ENCODE measurements around the gene CDKN2D. TPM values are rescaled to one million over a fixed set of nuclear protein-coding genes. Genes with fewer than 3 reads are reported as not detected.

CDKN2D gene
- total and polyA plus RNA-seq, 10 of the 15 experiments (the other 5 are each of a cell fraction or from before 2014, with no cell fraction given): 0.53 to 17.2 (median 6.7) TPM

DNA sequence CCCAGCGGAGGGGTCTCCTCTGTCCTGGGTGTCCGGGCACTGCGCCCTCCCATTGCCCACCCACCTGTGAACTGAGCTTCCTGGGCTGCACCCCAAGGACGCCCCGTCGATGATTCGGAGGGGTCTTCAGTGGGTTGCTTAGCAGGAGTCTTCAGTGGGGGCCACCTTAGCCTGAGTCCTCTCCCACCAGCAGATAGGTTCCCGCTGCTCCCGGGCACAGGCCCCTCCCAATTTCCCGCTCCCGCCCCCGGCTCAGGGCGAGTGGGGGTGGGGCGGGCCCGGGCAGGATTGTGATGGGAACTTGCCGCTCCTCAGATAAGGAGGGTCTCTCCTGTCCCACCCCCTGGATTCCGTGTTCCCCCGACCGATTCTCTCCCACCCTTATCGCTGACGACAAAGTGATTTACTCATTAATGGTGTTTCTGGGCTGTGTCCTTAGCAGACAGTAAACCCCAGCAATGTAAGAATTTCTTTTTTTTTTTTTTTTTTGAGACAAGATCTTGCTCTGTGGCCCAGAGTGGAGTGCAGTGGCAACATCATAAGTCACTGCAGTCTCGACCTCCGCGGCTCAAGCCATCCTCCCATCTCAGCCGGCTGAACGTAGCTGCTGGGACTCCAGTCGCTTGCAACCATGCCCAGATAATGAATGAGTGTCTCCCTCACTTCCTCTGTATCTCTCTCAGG lies 50.9 kb downstream of the CDKN2D start:
- BruUV-seq (replicated peaks): no TSS peak
- CTCF ChIA-PET: interaction anchor here (0.6 to 1.5 kb wide), 3 partner anchors 12 to 34 kb away, joined by 3 to 4 read pairs (median 3); no protein-coding TSS in a partner anchor
- no peak overlapping the region for H3K4me3 ChIP-seq
- WGBS (ENCODE audit: insufficient coverage, insufficient replicate concordance, low lambda C conversion rate, missing lambda C conversion rate): 5% methylated on average over 27 of the region's 27 CpGs
- peaks cover 11% of the 10 kb centered on the region for H3K4me1 ChIP-seq (ENCODE audit: control insufficient read depth, insufficient read depth, low read length)
- H3K9me3 ChIP-seq (replicated peaks; ENCODE audit: control insufficient read depth, insufficient read depth, low read length): no peaks in the 10 kb centered on the region
- DNase-seq (ENCODE audit: low read depth, low spot score): no peak
- TF ChIP-seq NBN (IDR thresholded peaks at IDR 0.05) (no peak), EGR1 (IDR thresholded peaks at IDR 0.05; ENCODE audit: borderline replicate concordance in 1 of 2, low read depth in 2 of 2, low read length in 2 of 2) (0 out of 3 replicates have a peak, but pooled peaks of 1 of the 2 experiments have one; percentile 20)
- SMC1A ChIA-PET (ENCODE audit: uncharacterized antibody, unreplicated experiment): interaction anchor here (0.5 kb wide), 1 partner anchor 28 kb away, joined by 3 read pairs; no protein-coding TSS in a partner anchor
- H2AFZ ChIP-seq (ENCODE audit: control insufficient read depth, low read depth, low read length): no peak overlapping the region
- H3K79me2 ChIP-seq (ENCODE audit: control insufficient read depth, insufficient read depth, low read length): no peaks in the 10 kb centered on the region
- RAD21 ChIA-PET (ENCODE audit: unreplicated experiment): no interaction called here
- H3K27ac ChIP-seq (ENCODE audit: control insufficient read depth, insufficient read depth): no peak overlapping the region
- peak overlapping the region; percentile 13; the same call in 1 of the 2 replicates for H3K4me2 ChIP-seq (ENCODE audit: control insufficient read depth, insufficient read depth)
- peaks cover 12 to 26% of the 10 kb centered on the region in 2 experiments for H3K27me3 ChIP-seq (replicated peaks in 1 of 2; ENCODE audit: control insufficient read depth in 2 of 2, insufficient read depth in 2 of 2, low read length in 1 of 2)
- H3K9ac ChIP-seq (ENCODE audit: control insufficient read depth, insufficient read depth, low read length): no peak overlapping the region
- no peaks in the 10 kb centered on the region for H3K36me3 ChIP-seq (ENCODE audit: control insufficient read depth in 2 of 2, insufficient read depth in 2 of 2, low read length in 1 of 2)
- intact Hi-C loops (cut with micrococcal nuclease; ENCODE audit: unreplicated experiment): no loop called here
- in situ Hi-C loops (cut with MboI): no loop called here
- FAIRE-seq: no peak
- no peaks in the 10 kb centered on the region for H4K20me1 ChIP-seq (ENCODE audit: control insufficient read depth, insufficient read depth)
- ATAC-seq: no peak; the same call in 1 of the 3 replicates
- POLR2A ChIA-PET: interaction anchor here (0.6 to 0.7 kb wide), 2 partner anchors 10 to 27 kb away, joined by 5 to 7 read pairs; no protein-coding TSS in a partner anchor

DNA sequence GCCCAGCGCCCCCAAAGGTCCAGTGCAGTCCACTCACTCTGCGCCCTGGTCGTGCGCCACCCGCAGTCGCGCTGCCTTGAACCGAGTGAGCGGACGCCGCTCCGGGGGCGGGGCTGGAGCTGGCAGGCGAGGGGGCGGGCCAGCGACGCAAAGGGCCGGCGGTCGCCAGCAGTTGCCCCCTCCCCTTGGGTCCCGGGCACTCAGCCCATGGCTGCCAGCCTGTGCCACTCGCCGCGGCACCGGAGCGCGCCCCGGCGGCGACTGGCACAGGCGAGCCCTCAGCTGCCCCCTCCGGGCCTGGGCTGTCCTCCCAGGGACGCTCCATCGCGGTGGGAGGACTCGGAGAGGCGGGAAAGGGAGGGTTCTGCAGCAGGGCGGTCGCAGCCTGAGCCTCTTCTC lies 51.4 kb downstream of the CDKN2D start, which contains the start of gene S1PR5:
TSS of gene S1PR5 (minus strand) at position 87 of the 399 bp plus-strand sequence. CDS start 2,436 bp downstream, outside the sequence.
- CTCF ChIA-PET: interaction anchor here (0.6 to 1.5 kb wide), 2 partner anchors 12 to 23 kb away, joined by 3 read pairs; no protein-coding TSS in a partner anchor
- FAIRE-seq (no peak), DNase-seq (ENCODE audit: low read depth, low spot score) (no peak), ATAC-seq (peak; percentile 37; the same call in 1 of the 3 replicates)
- intact Hi-C loops (cut with micrococcal nuclease; ENCODE audit: unreplicated experiment): no loop called here
- Histone ChIP-seq H3K9ac (ENCODE audit: control insufficient read depth, insufficient read depth, low read length) (no peak within 1 kb of the TSS), H2AFZ (ENCODE audit: control insufficient read depth, low read depth, low read length) (no peak within 1 kb of the TSS), H3K27me3 (replicated peaks in 1 of 2; ENCODE audit: control insufficient read depth in 2 of 2, insufficient read depth in 2 of 2, low read length in 1 of 2) (peaks cover 12 to 26% of the 10 kb centered on the region in 2 experiments), H3K79me2 (ENCODE audit: control insufficient read depth, insufficient read depth, low read length) (no peaks in the 10 kb centered on the region), H4K20me1 (ENCODE audit: control insufficient read depth, insufficient read depth) (no peaks in the 10 kb centered on the region), H3K4me3 (no peak within 1 kb of the TSS), H3K27ac (ENCODE audit: control insufficient read depth, insufficient read depth) (no peak within 1 kb of the TSS), H3K4me1 (ENCODE audit: control insufficient read depth, insufficient read depth, low read length) (peaks cover 11% of the 10 kb centered on the region), H3K9me3 (replicated peaks; ENCODE audit: control insufficient read depth, insufficient read depth, low read length) (no peaks in the 10 kb centered on the region), H3K36me3 (ENCODE audit: control insufficient read depth in 2 of 2, insufficient read depth in 2 of 2, low read length in 1 of 2) (no peaks in the 10 kb centered on the region), H3K4me2 (ENCODE audit: control insufficient read depth, insufficient read depth) (peak within 1 kb of the TSS; percentile 13; the same call in 1 of the 2 replicates)
- SMC1A ChIA-PET (ENCODE audit: uncharacterized antibody, unreplicated experiment): no interaction called here
- POLR2A ChIA-PET: no interaction called here
- RAD21 ChIA-PET (ENCODE audit: unreplicated experiment): no interaction called here
- no TSS peak for BruUV-seq (replicated peaks)
- 13% methylated on average over 18 of the region's 39 CpGs for WGBS (ENCODE audit: insufficient coverage, insufficient replicate concordance, low lambda C conversion rate, missing lambda C conversion rate)
- TF ChIP-seq IKZF1 (conservative IDR thresholded peaks at IDR 0.05) (peak; percentile 21; the same call in 1 of the 2 replicates), SIX5 (IDR thresholded peaks at IDR 0.05; ENCODE audit: low read depth, low read length, severe bottlenecking) (no peak)
- in situ Hi-C loops (cut with MboI): no loop called here

Data from GM12878 (cell line).